H1 (cell line): ENCODE data around the gene TSNAXIP1. TPM values are rescaled to one million over a fixed set of nuclear protein-coding genes. Genes with fewer than 3 reads are reported as not detected.

ENCODE experiments used
- CTCF ChIA-PET: fragments of 300-600 bp; sonication (Branson Sonifier 250); formaldehyde crosslinking; loops from one replicate; lab custom pipeline; 2021; ENCODE audit not compliant: partially characterized antibody; lab: Charles Lee
- POLR2A ChIA-PET: fragments of 300-600 bp; sonication (Branson Sonifier 250); formaldehyde crosslinking; loops from one replicate; lab custom pipeline; 2021; ENCODE audit warnings: inconsistent platforms; ENCODE audit not compliant: partially characterized antibody; lab: Charles Lee
- DNase-seq, 2 experiments: peaks; one replicate each; pipeline versions ENCODE4 v3.0.0 to v3.0.0-alpha.2; 2010 to 2022; ENCODE audit warnings: low spot score in 2 of 2, low read depth in 1 of 2, mixed read lengths in 1 of 2
- FAIRE-seq: peaks from 2 replicates; lab custom pipeline; 2011; peaks lifted over from hg19 to GRCh38; lab: Jason Lieb, UNC
- H2AFZ ChIP-seq: 2 replicates; pipeline ENCODE4 v1.8.1; 2012; ENCODE audit warnings: low read length, inconsistent platforms
- H2AK5ac ChIP-seq: 2 replicates; pipeline ENCODE4 v1.6.1; 2013; ENCODE audit warnings: low read depth, low read length
- H2BK120ac ChIP-seq: replicated peaks from 2 replicates; pipeline ENCODE3; 2013; ENCODE audit warnings: low read depth, low read length, inconsistent platforms
- H2BK12ac ChIP-seq: 2 replicates; pipeline ENCODE4 v1.6.1; 2013; ENCODE audit warnings: low read depth, low read length
- H2BK15ac ChIP-seq: 2 replicates; pipeline ENCODE4 v1.6.1; 2013; ENCODE audit warnings: low read length
- H2BK20ac ChIP-seq: 2 replicates; pipeline ENCODE4 v1.6.1; 2013; ENCODE audit warnings: low read length
- H2BK5ac ChIP-seq: 2 replicates; pipeline ENCODE4 v1.6.1; 2013; ENCODE audit warnings: low read depth, low read length
- H3K14ac ChIP-seq: 2 replicates; pipeline ENCODE4 v1.6.1; 2013; ENCODE audit warnings: inconsistent platforms; ENCODE audit not compliant: insufficient read length
- H3K18ac ChIP-seq: 2 replicates; pipeline ENCODE4 v1.6.1; 2013; ENCODE audit warnings: low read length; ENCODE audit errors: extremely low read depth
- H3K23ac ChIP-seq: 2 replicates; pipeline ENCODE4 v1.6.1; 2013; ENCODE audit warnings: inconsistent platforms; ENCODE audit not compliant: insufficient read length
- H3K23me2 ChIP-seq: 2 replicates; pipeline ENCODE4 v1.6.1; 2013; ENCODE audit warnings: low read depth, low read length
- H3K27ac ChIP-seq: 2 replicates; pipeline ENCODE4 v1.6.1; 2011; ENCODE audit warnings: low read depth, low read length, inconsistent platforms
- H3K27me3 ChIP-seq, 4 experiments: replicated peaks in 1 of 4; 1 replicate in 1 of 4; 2 replicates in 3 of 4; pipeline versions ENCODE4 v1.6.1 to v1.8.1; 2011 to 2013; ENCODE audit warnings: low read length in 3 of 4, mild to moderate bottlenecking in 3 of 4, inconsistent platforms in 2 of 4, mixed read lengths in 2 of 4, moderate library complexity in 1 of 4; ENCODE audit not compliant: control insufficient read depth in 3 of 4, insufficient read depth in 3 of 4; ENCODE audit errors: extremely low read depth in 1 of 4
- H3K36me3 ChIP-seq, 4 experiments: 2 replicates each; pipeline versions ENCODE4 v1.6.1 to v1.8.1; 2011 to 2013; ENCODE audit warnings: mild to moderate bottlenecking in 4 of 4, low read length in 3 of 4, moderate library complexity in 2 of 4, control low read depth in 1 of 4, inconsistent platforms in 1 of 4; ENCODE audit not compliant: insufficient read depth in 4 of 4, control insufficient read depth in 2 of 4
- H3K4ac ChIP-seq: replicated peaks from 2 replicates; pipeline ENCODE3; 2013; ENCODE audit warnings: low read length, low read depth, mixed read lengths, inconsistent platforms; ENCODE audit not compliant: insufficient read length
- H3K4me1 ChIP-seq, 4 experiments: replicated peaks in 1 of 4; 1 replicate in 1 of 4; 2 replicates in 3 of 4; pipeline versions ENCODE4 v1.6.1 to v1.8.1; 2011 to 2013; ENCODE audit warnings: low read length in 3 of 4, inconsistent platforms in 2 of 4, mixed read lengths in 1 of 4; ENCODE audit not compliant: insufficient read depth in 4 of 4, control insufficient read depth in 3 of 4
- H3K4me2 ChIP-seq, 2 experiments: 2 replicates each; pipeline versions ENCODE4 v1.6.1 to v1.8.1; 2011 to 2013; ENCODE audit warnings: low read depth in 2 of 2, low read length in 2 of 2, control low read depth in 1 of 2, inconsistent platforms in 1 of 2, mild to moderate bottlenecking in 1 of 2; ENCODE audit not compliant: insufficient read depth in 1 of 2
- H3K4me3 ChIP-seq, 4 experiments: fragments of 200-600, 300-600 bp in 1 of 4; sonication (generic), shearing (Covaris generic), sonication (Bioruptor Twin) in 1 of 4; 2 replicates each; pipeline versions ENCODE4 v1.5.1 to v1.8.1; 2011 to 2016; ENCODE audit warnings: low read length in 4 of 4, low read depth in 3 of 4, control low read depth in 2 of 4, inconsistent platforms in 2 of 4, mild to moderate bottlenecking in 2 of 4, mixed read lengths in 1 of 4, moderate library complexity in 1 of 4; ENCODE audit not compliant: insufficient read depth in 2 of 4; ENCODE audit errors: extremely low read depth in 1 of 4
- H3K56ac ChIP-seq: replicated peaks from 2 replicates; pipeline ENCODE3; 2013; ENCODE audit warnings: low read depth, mild to moderate bottlenecking, mixed read lengths, low read length, inconsistent platforms; ENCODE audit not compliant: insufficient read length
- H3K79me1 ChIP-seq: 2 replicates; pipeline ENCODE4 v1.6.1; 2013; ENCODE audit warnings: low read depth, low read length, control low read depth
- H3K79me2 ChIP-seq, 2 experiments: 2 replicates each; pipeline versions ENCODE4 v1.6.1 to v1.8.1; 2012 to 2013; ENCODE audit warnings: low read length in 2 of 2, mild to moderate bottlenecking in 2 of 2, inconsistent platforms in 1 of 2; ENCODE audit not compliant: insufficient read depth in 2 of 2, control insufficient read depth in 1 of 2
- H3K9ac ChIP-seq, 4 experiments: replicated peaks in 1 of 4; 1 replicate in 1 of 4; 2 replicates in 3 of 4; pipeline versions ENCODE4 v1.6.1 to v1.8.1; 2011 to 2013; ENCODE audit warnings: low read depth in 3 of 4, low read length in 3 of 4, control low read depth in 2 of 4, mild to moderate bottlenecking in 2 of 4, moderate library complexity in 2 of 4, inconsistent platforms in 1 of 4; ENCODE audit errors: extremely low read depth in 1 of 4
- H3K9me3 ChIP-seq, 2 experiments: 2 replicates each; pipeline versions ENCODE4 v1.6.1 to v1.8.1; 2012 to 2013; ENCODE audit warnings: mild to moderate bottlenecking in 2 of 2, moderate library complexity in 2 of 2, control low read depth in 1 of 2, inconsistent platforms in 1 of 2, low read depth in 1 of 2, low read length in 1 of 2, mixed read lengths in 1 of 2; ENCODE audit not compliant: insufficient read depth in 2 of 2
- H4K20me1 ChIP-seq, 2 experiments: replicated peaks in 1 of 2; 2 replicates each; pipeline versions ENCODE3 to v1.8.1; 2011 to 2013; ENCODE audit warnings: inconsistent platforms in 2 of 2, low read length in 2 of 2, mild to moderate bottlenecking in 1 of 2; ENCODE audit not compliant: insufficient read depth in 2 of 2, control insufficient read depth in 1 of 2
- H4K5ac ChIP-seq: 2 replicates; pipeline ENCODE4 v1.6.1; 2013; ENCODE audit warnings: low read length, low read depth, mixed read lengths, inconsistent platforms; ENCODE audit not compliant: insufficient read length
- H4K8ac ChIP-seq: 2 replicates; pipeline ENCODE4 v1.8.0; 2013; ENCODE audit warnings: mild to moderate bottlenecking, moderate library complexity, low read length, inconsistent platforms; ENCODE audit not compliant: insufficient read depth; ENCODE audit errors: extremely low read depth
- H4K91ac ChIP-seq: replicated peaks from 2 replicates; pipeline ENCODE3; 2013; ENCODE audit warnings: low read length, mixed read lengths, inconsistent platforms; ENCODE audit not compliant: insufficient read length
- FOSL1 ChIP-seq: IDR thresholded peaks from 2 replicates; pipeline ENCODE4 v1.6.1; 2011; ENCODE audit warnings: mild to moderate bottlenecking, low read depth, low read length, moderate library complexity; ENCODE audit not compliant: insufficient read depth
- JUN ChIP-seq: IDR thresholded peaks from 2 replicates; pipeline ENCODE4 v1.6.1; 2011; ENCODE audit warnings: low read depth, mild to moderate bottlenecking, improper control_type of control experiment, low read length
- RXRA ChIP-seq: IDR thresholded peaks from 2 replicates; pipeline ENCODE4 v1.6.1; 2011; ENCODE audit warnings: low read depth, mild to moderate bottlenecking, low read length, moderate library complexity; ENCODE audit not compliant: insufficient read depth
- SP1 ChIP-seq: IDR thresholded peaks from 2 replicates; pipeline ENCODE4 v1.6.1; 2011; ENCODE audit warnings: low read depth, low read length
- USF2 ChIP-seq: IDR thresholded peaks from 2 replicates; pipeline ENCODE4 v1.6.1; 2011; ENCODE audit warnings: low read length, improper control_type of control experiment
- WGBS, 2 experiments: shearing (Covaris generic) in 1 of 2; methylation state at CpG; one replicate each; pipeline versions ENCODE4 v1.1.6 to v1.1.7; 2013 to 2015; ENCODE audit warnings: low lambda C conversion rate in 2 of 2, mixed read lengths in 2 of 2, inconsistent platforms in 1 of 2, low coverage in 1 of 2, missing lambda C conversion rate in 1 of 2; ENCODE audit not compliant: insufficient replicate concordance in 2 of 2, insufficient coverage in 1 of 2, insufficient read length in 1 of 2; ENCODE audit errors: extremely low coverage in 1 of 2, missing lambda C conversion rate in 1 of 2; 5-methylcytosine and 5-hydroxymethylcytosine counted together
- polyA plus RNA-seq, 7 experiments: library from polyadenylated mRNA; depleted of rRNA in 3 of 7; stranded (reverse) in 5 of 7; unstranded in 2 of 7; fragments of >200 nt in 5 of 7; fragments of 200-250 nt in 2 of 7; gene quantifications; 1 replicate in 5 of 7; 2 replicates in 1 of 7; 4 replicates in 1 of 7; pipeline versions ENCODE4 v1.2.1 to v1.2.3, GENCODE V29; 2011 to 2013; ENCODE audit warnings: missing spikeins in 2 of 7, mixed read lengths in 2 of 7
- total RNA-seq: library from RNA; stranded (reverse); fragmentation: NEBNext Ultra II Directional; extraction: Animal tissue kit (Norgen Biotek cat#: 25700); gene quantifications from 2 replicates; pipeline ENCODE4 v1.2.1, GENCODE V29; 2021
- TF ChIP-seq, protein P1 (sequence below): IDR thresholded peaks from 2 replicates; pipeline ENCODE4 v1.6.1; 2011; ENCODE audit warnings: low read depth, mild to moderate bottlenecking, low read length; ENCODE audit not compliant: insufficient read depth
- TF ChIP-seq, protein P2 (sequence below): IDR thresholded peaks from 2 replicates; pipeline ENCODE4 v1.6.1; 2012; ENCODE audit warnings: low read length, inconsistent platforms

Gene TSNAXIP1
- total and polyA plus RNA-seq, 2 of the 8 experiments (the other 6 are each of a cell fraction or from before 2014, with no cell fraction given) = 0.37 to 0.94 TPM

DNA sequence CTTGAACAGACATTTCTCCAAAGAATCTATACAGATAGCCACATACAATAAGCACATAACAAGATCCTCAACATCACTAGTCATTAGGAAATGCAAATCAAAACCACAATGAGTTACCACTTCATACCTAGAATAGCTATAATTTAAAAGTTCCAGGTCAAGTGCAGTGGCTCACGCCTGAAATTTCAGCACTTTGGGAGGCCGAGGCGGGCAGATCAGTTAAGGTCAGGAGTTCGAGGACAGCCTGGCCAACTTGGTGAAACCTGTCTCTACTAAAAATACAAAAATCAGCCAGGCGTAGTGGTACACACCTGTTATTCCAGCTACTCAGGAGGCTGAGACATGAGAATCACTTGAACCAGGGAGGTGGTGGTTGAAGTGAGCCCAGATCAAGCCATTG, 20.2 kb upstream of the TSNAXIP1 start:
- Histone ChIP-seq H4K91ac (no peak overlapping the region), H3K79me1 (peaks cover 9% of the 10 kb centered on the region), H3K27ac (no peak overlapping the region), H2BK12ac (no peak overlapping the region), H4K8ac (no peak overlapping the region), H2BK20ac (no peak overlapping the region)
- TF ChIP-seq FOSL1 (no peak), JUN (no peak), SP1 (no peak), RXRA (no peak), USF2 (no peak)
- TF ChIP-seq, protein P1, sequence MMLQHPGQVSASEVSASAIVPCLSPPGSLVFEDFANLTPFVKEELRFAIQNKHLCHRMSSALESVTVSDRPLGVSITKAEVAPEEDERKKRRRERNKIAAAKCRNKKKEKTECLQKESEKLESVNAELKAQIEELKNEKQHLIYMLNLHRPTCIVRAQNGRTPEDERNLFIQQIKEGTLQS = no peak
- TF ChIP-seq, protein P2, sequence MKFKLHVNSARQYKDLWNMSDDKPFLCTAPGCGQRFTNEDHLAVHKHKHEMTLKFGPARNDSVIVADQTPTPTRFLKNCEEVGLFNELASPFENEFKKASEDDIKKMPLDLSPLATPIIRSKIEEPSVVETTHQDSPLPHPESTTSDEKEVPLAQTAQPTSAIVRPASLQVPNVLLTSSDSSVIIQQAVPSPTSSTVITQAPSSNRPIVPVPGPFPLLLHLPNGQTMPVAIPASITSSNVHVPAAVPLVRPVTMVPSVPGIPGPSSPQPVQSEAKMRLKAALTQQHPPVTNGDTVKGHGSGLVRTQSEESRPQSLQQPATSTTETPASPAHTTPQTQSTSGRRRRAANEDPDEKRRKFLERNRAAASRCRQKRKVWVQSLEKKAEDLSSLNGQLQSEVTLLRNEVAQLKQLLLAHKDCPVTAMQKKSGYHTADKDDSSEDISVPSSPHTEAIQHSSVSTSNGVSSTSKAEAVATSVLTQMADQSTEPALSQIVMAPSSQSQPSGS = no peak
- TF ChIP-seq, all 59 proteins: peak for 0
- Histone ChIP-seq H3K27me3 (no peaks in the 10 kb centered on the region), H2AFZ (no peak overlapping the region), H2AK5ac (no peak overlapping the region), H3K4ac (no peak overlapping the region), H2BK5ac (no peak overlapping the region), H3K79me2 (peaks cover 0 to 10% of the 10 kb centered on the region in 2 experiments; a peak in 1 of 4 replicates), H4K20me1 (peaks cover 0 to 5% of the 10 kb centered on the region in 2 experiments), H3K4me3 (no peak overlapping the region), H3K9me3 (no peaks in the 10 kb centered on the region), H3K14ac (no peak overlapping the region), H2BK120ac (no peak overlapping the region), H3K4me2 (no peak overlapping the region), H3K4me1 (no peaks in the 10 kb centered on the region), H3K56ac (no peak overlapping the region), H3K36me3 (no peaks in the 10 kb centered on the region), H3K9ac (no peak overlapping the region), H3K18ac (no peak overlapping the region), H3K23ac (no peak overlapping the region), H3K23me2 (no peaks in the 10 kb centered on the region), H4K5ac (no peak overlapping the region), H2BK15ac (no peak overlapping the region)
- 97% methylated on average over 5 of the region's 5 CpGs; no CpG with 5 or more reads in 1 of the 2 experiments for WGBS, 2 experiments
- no peak for FAIRE-seq
- POLR2A ChIA-PET = interaction anchor here (0.7 to 2.3 kb wide), 2 partner anchors 9 to 20 kb away, joined by 3 to 5 read pairs; partner anchors contain the start of genes RANBP10 and TSNAXIP1
- DNase-seq = no peak
- CTCF ChIA-PET = interaction anchor here (0.6 to 1.5 kb wide), 2 partner anchors 30 to 1063 kb away, joined by 3 read pairs; no protein-coding TSS in a partner anchor
